PC-3 (cell line): Measurements from ENCODE around the gene AGGF1. TPM values are rescaled to one million over a fixed set of nuclear protein-coding genes. Genes with fewer than 3 reads are reported as not detected.

ENCODE experiments used
- ATAC-seq: fragments of 200-7000 bp; cut with Tn5 transposase; 2 replicates; pipeline ENCODE4 v1.9.1; 2020; ENCODE audit warnings: mild to moderate bottlenecking, moderate library complexity
- BruUV-seq: library from RNA; stranded (reverse); fragments of 400-500 nt; replicated peaks from 2 replicates; lab custom pipeline; 2021; lab: Mats Ljungman, UMichigan
- CTCF ChIA-PET: fragments of 300-600 bp; sonication (Branson Sonifier 250); formaldehyde crosslinking; loops from one replicate; lab custom pipeline; 2022; ENCODE audit warnings: antibody characterized with exemption; lab: Charles Lee
- POLR2A ChIA-PET: fragments of 300-600 bp; sonication (Branson Sonifier 250); formaldehyde crosslinking; loops from one replicate; lab custom pipeline; 2022; ENCODE audit warnings: antibody characterized with exemption; ENCODE audit not compliant: unreplicated experiment; lab: Charles Lee
- DNase-seq: peaks from one replicate; pipeline ENCODE4 v3.0.0-alpha.2; 2015
- H2AFZ ChIP-seq: fragments of 300-600 bp; sonication (generic); 2 replicates; pipeline ENCODE4 v1.6.0; 2016; ENCODE audit warnings: antibody characterized with exemption, low read length
- H3F3A ChIP-seq: fragments of 300-600 bp; sonication (generic); one replicate; pipeline ENCODE4 v1.6.0; 2017; ENCODE audit warnings: antibody characterized with exemption, low read length, control low read depth, mild to moderate bottlenecking; ENCODE audit not compliant: unreplicated experiment
- H3K27ac ChIP-seq: fragments of 300-600 bp; sonication (generic); 2 replicates; pipeline ENCODE4 v1.5.1; 2016; ENCODE audit warnings: mild to moderate bottlenecking, low read length
- H3K27me3 ChIP-seq: fragments of 300-600 bp; sonication (generic); 2 replicates; pipeline ENCODE4 v1.6.1; 2016; ENCODE audit warnings: low read length, mixed read lengths
- H3K36me3 ChIP-seq: fragments of 300-600 bp; sonication (generic); 2 replicates; pipeline ENCODE4 v1.6.1; 2016; ENCODE audit warnings: low read depth, mixed run types, low read length, mixed read lengths
- H3K4me1 ChIP-seq: fragments of 300-600 bp; sonication (generic); 2 replicates; pipeline ENCODE4 v1.5.1; 2016; ENCODE audit warnings: low read length; ENCODE audit not compliant: insufficient read depth
- H3K4me2 ChIP-seq: fragments of 300-600 bp; sonication (generic); 2 replicates; pipeline ENCODE4 v1.6.0; 2016; ENCODE audit warnings: low read length
- H3K4me3 ChIP-seq: fragments of 300-600 bp; sonication (generic); 2 replicates; pipeline ENCODE4 v1.5.1; 2016; ENCODE audit warnings: mild to moderate bottlenecking, low read length, mixed read lengths
- H3K79me2 ChIP-seq: fragments of 300-600 bp; sonication (generic); 2 replicates; pipeline ENCODE4 v1.6.1; 2017; ENCODE audit warnings: low read length, mixed read lengths
- H3K9ac ChIP-seq: fragments of 300-600 bp; sonication (generic); 2 replicates; pipeline ENCODE4 v1.6.0; 2016; ENCODE audit warnings: mild to moderate bottlenecking, low read length
- H3K9me2 ChIP-seq: fragments of 300-600 bp; sonication (generic); replicated peaks from 2 replicates; pipeline ENCODE4 v1.6.1; 2016; ENCODE audit warnings: mixed run types, low read length, mixed read lengths
- H3K9me3 ChIP-seq: fragments of 300-600 bp; sonication (generic); 2 replicates; pipeline ENCODE4 v1.6.1; 2016; ENCODE audit warnings: low read length, mixed read lengths
- H4K20me1 ChIP-seq: fragments of 300-600 bp; sonication (generic); 2 replicates; pipeline ENCODE4 v1.6.1; 2016; ENCODE audit warnings: low read length, mixed read lengths
- CTCF ChIP-seq: fragments of 300-600 bp; sonication (generic); conservative IDR thresholded peaks from 2 replicates; pipeline ENCODE4 v1.5.1; 2017; ENCODE audit warnings: antibody characterized with exemption, low read depth, mild to moderate bottlenecking, low read length
- EZH2 ChIP-seq: fragments of 300-600 bp; sonication (generic); IDR thresholded peaks from one replicate; pipeline ENCODE4 v1.6.1; 2017; ENCODE audit warnings: antibody characterized with exemption, mild to moderate bottlenecking, low read length; ENCODE audit not compliant: unreplicated experiment
- EZH2phosphoT487 ChIP-seq: fragments of 300-600 bp; sonication (generic); IDR thresholded peaks from 2 replicates; pipeline ENCODE4 v1.6.1; 2018; ENCODE audit warnings: mild to moderate bottlenecking, antibody characterized with exemption, low read length, borderline replicate concordance
- intact Hi-C: fragments of 100-400 bp; cut with micrococcal nuclease; formaldehyde crosslinking; loops from 2 replicates; pipeline ENCODE4 v1.9.0; 2023
- total RNA-seq: library from RNA; depleted of rRNA; stranded (reverse); fragments of >200 nt; gene quantifications from 2 replicates; pipeline ENCODE4 v1.2.3, GENCODE V29; 2014

Gene AGGF1
- total RNA-seq, 1 experiment from 2014 or later: 14.4 TPM

GRCh38 chr5:77046416-77047073 is 16.3 kb downstream of the AGGF1 start:
- peaks cover 8% of the 10 kb centered on the region for H3K36me3 ChIP-seq
- no peaks in the 10 kb centered on the region for H3K27me3 ChIP-seq
- intact Hi-C loops: no loop called here
- no peaks in the 10 kb centered on the region for H3K79me2 ChIP-seq
- H3F3A ChIP-seq: no peaks in the 10 kb centered on the region
- POLR2A ChIA-PET: no interaction called here
- no peaks in the 10 kb centered on the region for H4K20me1 ChIP-seq
- H3K4me2 ChIP-seq: no peak overlapping the region
- no peak overlapping the region for H3K9ac ChIP-seq
- no peaks in the 10 kb centered on the region for H3K9me3 ChIP-seq
- no peak for TF ChIP-seq EZH2
- no peak for TF ChIP-seq EZH2phosphoT487
- no peak for TF ChIP-seq CTCF
- H3K4me1 ChIP-seq: no peaks in the 10 kb centered on the region
- no peaks in the 10 kb centered on the region for H3K9me2 ChIP-seq
- no peak overlapping the region for H3K27ac ChIP-seq
- H2AFZ ChIP-seq: no peak overlapping the region
- H3K4me3 ChIP-seq: no peak overlapping the region
- no TSS peak for BruUV-seq
- DNase-seq (no peak), ATAC-seq (no peak)
- CTCF ChIA-PET: no interaction called here

- Histone ChIP-seq H3K79me2 (no peaks in the 10 kb centered on the region), H3K4me3 (no peak overlapping the region), H3F3A (no peaks in the 10 kb centered on the region), H3K4me1 (no peaks in the 10 kb centered on the region), H2AFZ (no peak overlapping the region), H3K9me2 (no peaks in the 10 kb centered on the region), H4K20me1 (no peaks in the 10 kb centered on the region), H3K9me3 (no peaks in the 10 kb centered on the region), H3K4me2 (no peak overlapping the region), H3K9ac (no peak overlapping the region), H3K36me3 (peaks cover 12% of the 10 kb centered on the region), H3K27me3 (no peaks in the 10 kb centered on the region), H3K27ac (no peak overlapping the region)
- DNase-seq (no peak), ATAC-seq (peak; percentile 27; the same call in 1 of the 2 replicates)
- no TSS peak for BruUV-seq
- POLR2A ChIA-PET: no interaction called here
- CTCF ChIA-PET: interaction anchor here (1.1 kb wide), 1 partner anchor 312 kb away, joined by 3 read pairs; no protein-coding TSS in a partner anchor
- TF ChIP-seq EZH2: no peak
- peak; percentile 37; the same call in 1 of the 2 replicates for TF ChIP-seq CTCF
- intact Hi-C loops: loop anchor here (5.0 kb wide), 1 partner anchor 373 kb away; no protein-coding TSS in a partner anchor
Measured at GRCh38 chr5:77064040-77064439, 33.8 kb downstream of the AGGF1 start.

- BruUV-seq: no TSS peak
- no peak overlapping the region for H3K27ac ChIP-seq
- peaks cover 10% of the 10 kb centered on the region for H3K36me3 ChIP-seq
- H3K4me2 ChIP-seq: no peak overlapping the region
- no peaks in the 10 kb centered on the region for H3K9me3 ChIP-seq
- no peaks in the 10 kb centered on the region for H3K9me2 ChIP-seq
- H3K9ac ChIP-seq: no peak overlapping the region
- ATAC-seq (no peak), DNase-seq (no peak)
- ChIA-PET POLR2A (no interaction called here), CTCF (no interaction called here)
- H3K79me2 ChIP-seq: no peaks in the 10 kb centered on the region
- no peak overlapping the region for H2AFZ ChIP-seq
- H3K27me3 ChIP-seq: no peaks in the 10 kb centered on the region
- intact Hi-C loops: no loop called here
- H3K4me3 ChIP-seq: no peak overlapping the region
- TF ChIP-seq CTCF (no peak), EZH2phosphoT487 (no peak), EZH2 (no peak)
- no peaks in the 10 kb centered on the region for H3K4me1 ChIP-seq
- H3F3A ChIP-seq: no peaks in the 10 kb centered on the region
- H4K20me1 ChIP-seq: no peaks in the 10 kb centered on the region
Measured at GRCh38 chr5:77065256-77065655, 35.1 kb downstream of the AGGF1 start.
